Endothelial cell of umbilical vein (primary cell): Measurements from ENCODE around the gene ATXN1.

Source experiments
- CTCF ChIP-seq, 2 donors: IDR thresholded peaks; 1 replicate in 1 of 2; 2 replicates in 1 of 2; pipeline ENCODE4 v1.5.1; 2011; ENCODE audit warnings: low read length in 2 of 2, mild to moderate bottlenecking in 2 of 2, moderate library complexity in 2 of 2, control low read depth in 1 of 2, inconsistent platforms in 1 of 2, low read depth in 1 of 2; ENCODE audit not compliant: insufficient read depth in 1 of 2; ENCODE audit errors: extremely low read depth in 1 of 2
- EZH2 ChIP-seq: IDR thresholded peaks from 2 replicates; pipeline ENCODE4 v1.6.1; 2012; ENCODE audit warnings: borderline replicate concordance, low read depth, mild to moderate bottlenecking, moderate library complexity, low read length, inconsistent platforms; ENCODE audit not compliant: severe bottlenecking
- POLR2A ChIP-seq: IDR thresholded peaks from 2 replicates; pipeline ENCODE4 v1.6.1; 2012; ENCODE audit warnings: low read depth, mild to moderate bottlenecking, control low read depth, low read length
- POLR2AphosphoS5 ChIP-seq: IDR thresholded peaks from 2 replicates; pipeline ENCODE4 v1.6.1; 2012; ENCODE audit warnings: low read depth, mild to moderate bottlenecking, control low read depth, low read length, moderate library complexity; ENCODE audit not compliant: insufficient read depth

GRCh38 chr6:16278048-16278724 is 483.1 kb downstream of the ATXN1 start:
- TF ChIP-seq EZH2 = no peak
- TF ChIP-seq CTCF (IDR thresholded peaks at IDR 0.05; ENCODE audit: extremely low read depth in 1 of 2, insufficient read depth in 1 of 2, low read depth in 1 of 2, low read length in 2 of 2) = no peak
- TF ChIP-seq POLR2AphosphoS5 = no peak
- no peak for TF ChIP-seq POLR2A
